Skeletal muscle satellite cell (primary cell): Measurements from ENCODE around the gene CREB3L1.
"Not testable (repeated sequence)": the region's sequence is repeated elsewhere in the genome, so short reads cannot be mapped to it uniquely, and the experiment has no call there.

Experiments used
- H3K27me3 ChIP-seq: 2 replicates; pipeline ENCODE4 v1.7.0; 2013; ENCODE audit warnings: low read length; ENCODE audit not compliant: control insufficient read depth, insufficient read depth
- H3K36me3 ChIP-seq: 2 replicates; pipeline ENCODE4 v1.7.0; 2013; ENCODE audit warnings: mild to moderate bottlenecking, control low read depth, low read length; ENCODE audit not compliant: insufficient read depth
- H3K4me1 ChIP-seq: 2 replicates; pipeline ENCODE4 v1.7.0; 2013; ENCODE audit warnings: low read length; ENCODE audit not compliant: control insufficient read depth, insufficient read depth
- H3K4me2 ChIP-seq: 2 replicates; pipeline ENCODE4 v1.7.0; 2013; ENCODE audit warnings: mild to moderate bottlenecking, low read length
- H3K4me3 ChIP-seq: 2 replicates; pipeline ENCODE4 v1.7.0; 2013; ENCODE audit warnings: low read length
- H3K9ac ChIP-seq: 2 replicates; pipeline ENCODE4 v1.7.0; 2013; ENCODE audit warnings: mild to moderate bottlenecking, low read depth, low read length, moderate library complexity
- H3K9me3 ChIP-seq: replicated peaks from 2 replicates; pipeline ENCODE4 v1.7.0; 2013; ENCODE audit warnings: mild to moderate bottlenecking, control low read depth, low read length

The CREB3L1 gene

GRCh38 chr11:46249938-46250744 is 27.3 kb upstream of the CREB3L1 start:
- peak overlapping the region; percentile 72 for H3K9ac ChIP-seq
- no peaks in the 10 kb centered on the region for H3K27me3 ChIP-seq
- H3K4me2 ChIP-seq, result no peak overlapping the region
- H3K4me3 ChIP-seq, result no peak overlapping the region
- H3K4me1 ChIP-seq, result peaks cover 46% of the 10 kb centered on the region
- no peaks in the 10 kb centered on the region for H3K36me3 ChIP-seq
- no peaks in the 10 kb centered on the region for H3K9me3 ChIP-seq

- H3K36me3 ChIP-seq, result no peaks in the 10 kb centered on the region
- no peaks in the 10 kb centered on the region for H3K9me3 ChIP-seq
- H3K4me1 ChIP-seq, result peaks cover 46% of the 10 kb centered on the region
Measured at GRCh38 chr11:46250745-46251052, 26.8 kb upstream of the CREB3L1 start.

GRCh38 chr11:46251954-46252353 is 25.5 kb upstream of the CREB3L1 start:
- no peaks in the 10 kb centered on the region for H3K36me3 ChIP-seq
- peaks cover 38% of the 10 kb centered on the region for H3K4me1 ChIP-seq
- no peak overlapping the region for H3K9ac ChIP-seq
- no peak overlapping the region for H3K4me2 ChIP-seq
- H3K27me3 ChIP-seq, result no peaks in the 10 kb centered on the region
- no peaks in the 10 kb centered on the region for H3K9me3 ChIP-seq
- no peak overlapping the region for H3K4me3 ChIP-seq

More at GRCh38 chr11:46250745-46251052, 26.8 kb upstream of the CREB3L1 start:
- no peak overlapping the region for H3K4me2 ChIP-seq
- H3K27me3 ChIP-seq, result no peaks in the 10 kb centered on the region
- H3K9ac ChIP-seq, result no peak overlapping the region
- H3K4me3 ChIP-seq, result no peak overlapping the region

- Histone ChIP-seq H3K9ac (no peak overlapping the region), H3K4me3 (no peak overlapping the region), H3K9me3 (no peaks in the 10 kb centered on the region), H3K4me1 (peaks cover 33% of the 10 kb centered on the region), H3K27me3 (no peaks in the 10 kb centered on the region), H3K4me2 (no peak overlapping the region), H3K36me3 (no peaks in the 10 kb centered on the region)
Measured at GRCh38 chr11:46252373-46252914, 25.0 kb upstream of the CREB3L1 start.

GRCh38 chr11:46253258-46254132 is 24.0 kb upstream of the CREB3L1 start:
- H3K36me3 ChIP-seq, result no peaks in the 10 kb centered on the region
- no peaks in the 10 kb centered on the region for H3K27me3 ChIP-seq
- no peak overlapping the region for H3K4me3 ChIP-seq
- H3K9ac ChIP-seq, result no peak overlapping the region
- H3K4me2 ChIP-seq, result no peak overlapping the region
- no peaks in the 10 kb centered on the region for H3K9me3 ChIP-seq
- peaks cover 22% of the 10 kb centered on the region for H3K4me1 ChIP-seq

GRCh38 chr11:46254133-46254491 is 23.4 kb upstream of the CREB3L1 start:
- Histone ChIP-seq H3K27me3 (no peaks in the 10 kb centered on the region), H3K4me1 (peaks cover 18% of the 10 kb centered on the region), H3K4me3 (no peak overlapping the region), H3K9ac (no peak overlapping the region), H3K9me3 (no peaks in the 10 kb centered on the region), H3K4me2 (no peak overlapping the region), H3K36me3 (no peaks in the 10 kb centered on the region)

- no peak overlapping the region for H3K9ac ChIP-seq
- no peaks in the 10 kb centered on the region for H3K9me3 ChIP-seq
- H3K36me3 ChIP-seq, result no peaks in the 10 kb centered on the region
- no peaks in the 10 kb centered on the region for H3K4me1 ChIP-seq
- no peak overlapping the region for H3K4me3 ChIP-seq
- no peaks in the 10 kb centered on the region for H3K27me3 ChIP-seq
- H3K4me2 ChIP-seq, result no peak overlapping the region
Measured at GRCh38 chr11:46256540-46257001, 20.9 kb upstream of the CREB3L1 start.

- not testable (repeated sequence) for H3K27me3 ChIP-seq, H3K9me3 ChIP-seq, H3K9ac ChIP-seq, H3K36me3 ChIP-seq, H3K4me1 ChIP-seq, H3K4me3 ChIP-seq, H3K4me2 ChIP-seq
Measured at GRCh38 chr11:46259347-46259746, 18.1 kb upstream of the CREB3L1 start.

GRCh38 chr11:46259971-46260560 is 17.4 kb upstream of the CREB3L1 start:
- H3K9me3 ChIP-seq, result no peaks in the 10 kb centered on the region
- no peak overlapping the region for H3K4me2 ChIP-seq
- no peaks in the 10 kb centered on the region for H3K36me3 ChIP-seq
- no peak overlapping the region for H3K9ac ChIP-seq
- H3K4me1 ChIP-seq, result no peaks in the 10 kb centered on the region
- no peaks in the 10 kb centered on the region for H3K27me3 ChIP-seq
- H3K4me3 ChIP-seq, result no peak overlapping the region

- H3K4me3 ChIP-seq, result no peak overlapping the region
Measured at GRCh38 chr11:46263120-46263519, 14.3 kb upstream of the CREB3L1 start.

GRCh38 chr11:46264030-46264429 is 13.4 kb upstream of the CREB3L1 start:
- Histone ChIP-seq H3K9ac (no peak overlapping the region), H3K4me2 (no peak overlapping the region), H3K27me3 (peaks cover 6% of the 10 kb centered on the region), H3K36me3 (no peaks in the 10 kb centered on the region), H3K4me3 (no peak overlapping the region), H3K4me1 (no peaks in the 10 kb centered on the region), H3K9me3 (no peaks in the 10 kb centered on the region)

More at GRCh38 chr11:46263120-46263519, 14.3 kb upstream of the CREB3L1 start:
- H3K9ac ChIP-seq, result no peak overlapping the region
- H3K36me3 ChIP-seq, result no peaks in the 10 kb centered on the region
- H3K4me1 ChIP-seq, result no peaks in the 10 kb centered on the region
- H3K9me3 ChIP-seq, result no peaks in the 10 kb centered on the region
- no peak overlapping the region for H3K4me2 ChIP-seq
- peaks cover 6% of the 10 kb centered on the region for H3K27me3 ChIP-seq
